Natural killer cell (primary cell): ENCODE data around the gene GJA8. TPM values are rescaled to one million over a fixed set of nuclear protein-coding genes. Genes with fewer than 3 reads are reported as not detected.

ENCODE experiments used
- ATAC-seq, 3 donors: fragments of 150-1000 bp in 2 of 3; fragments of 200-7000 bp in 1 of 3; cut with Tn5 transposase; 1 replicate in 1 of 3; 2 replicates in 2 of 3; pipeline ENCODE4 v1.10.0; 2021; ENCODE audit warnings: mild to moderate bottlenecking in 2 of 3, moderate library complexity in 2 of 3
- DNase-seq, 2 donors: peaks; one replicate each; pipeline versions ENCODE4 v3.0.0 to v3.0.0-alpha.2; 2013 to 2021; ENCODE audit warnings: mixed read lengths in 1 of 2
- H3K27ac ChIP-seq: one replicate; pipeline ENCODE4 v1.5.1; 2013; ENCODE audit warnings: mild to moderate bottlenecking, low read length
- H3K27me3 ChIP-seq: one replicate; pipeline ENCODE4 v1.6.1; 2013; ENCODE audit warnings: low read length; ENCODE audit not compliant: control insufficient read depth, insufficient read depth
- H3K36me3 ChIP-seq: one replicate; pipeline ENCODE4 v1.6.1; 2013; ENCODE audit warnings: low read length; ENCODE audit not compliant: control insufficient read depth, insufficient read depth
- H3K4me1 ChIP-seq: one replicate; pipeline ENCODE4 v1.6.1; 2013; ENCODE audit warnings: low read length; ENCODE audit not compliant: control insufficient read depth, insufficient read depth
- H3K4me3 ChIP-seq: one replicate; pipeline ENCODE4 v1.5.1; 2013; ENCODE audit warnings: low read length
- H3K9me3 ChIP-seq: one replicate; pipeline ENCODE4 v1.6.1; 2013; ENCODE audit warnings: low read length; ENCODE audit not compliant: control insufficient read depth, insufficient read depth
- H3K27ac Mint-ChIP-seq, 2 donors: one replicate each; pipeline ENCODE4 v1.8.0; 2022; ENCODE audit warnings: mild to moderate bottlenecking in 2 of 2, mixed read lengths in 2 of 2, moderate library complexity in 1 of 2
- H3K27me3 Mint-ChIP-seq, 2 donors: one replicate each; pipeline ENCODE4 v1.8.0; 2022; ENCODE audit warnings: low read depth in 2 of 2, mixed read lengths in 2 of 2
- H3K36me3 Mint-ChIP-seq: one replicate; pipeline ENCODE4 v1.8.0; 2022; ENCODE audit warnings: mixed read lengths
- H3K4me1 Mint-ChIP-seq, 2 donors: one replicate each; pipeline ENCODE4 v1.8.0; 2022; ENCODE audit warnings: mixed read lengths in 2 of 2
- H3K4me3 Mint-ChIP-seq: one replicate; pipeline ENCODE4 v1.8.0; 2022; ENCODE audit warnings: mild to moderate bottlenecking, moderate library complexity, mixed read lengths
- H3K9me3 Mint-ChIP-seq, 2 donors: one replicate each; pipeline ENCODE4 v1.8.0; 2022; ENCODE audit warnings: mixed read lengths in 2 of 2
- WGBS: methylation state at CpG from one replicate; pipeline ENCODE4 v1.1.7; 2013; ENCODE audit warnings: missing lambda C conversion rate; ENCODE audit not compliant: insufficient coverage; 5-methylcytosine and 5-hydroxymethylcytosine counted together
- intact Hi-C: fragments of 100-400 bp; cut with micrococcal nuclease; formaldehyde crosslinking; loops from one replicate; pipeline ENCODE4 v1.14.2; 2022
- total RNA-seq, 4 donors: library from RNA; stranded (reverse); fragments of 120-200 nt in 1 of 4; gene quantifications; one replicate each; pipeline versions ENCODE4 v1.2.3 to v1.2.4, GENCODE V29; 2013 to 2022
- TF ChIP-seq, protein P1 (sequence below): fragments of 200-600 bp; IDR thresholded peaks from one replicate; pipeline ENCODE4 v1.8.0; 2022; ENCODE audit warnings: antibody characterized with exemption

GJA8 gene
- total RNA-seq, 3 donors from 2014 or later (not counting 1 experiment from before 2014, with no cell fraction given), result not detected

- Mint-ChIP-seq H3K9me3 (no peaks in the 10 kb centered on the region), H3K27me3 (peaks cover 7 to 12% of the 10 kb centered on the region in 2 donors)
- WGBS, result 87% methylated on average over 5 of the region's 5 CpGs
These were observed 11.5 kb upstream of the GJA8 start for GRCh38 chr1:147891088-147891487.

GRCh38 chr1:147892216-147892615 lies 10.4 kb upstream of the GJA8 start:
- Mint-ChIP-seq H3K4me1 (no peaks in the 10 kb centered on the region), H3K9me3 (no peaks in the 10 kb centered on the region), H3K4me3 (no peak overlapping the region), H3K27me3 (peaks cover 7 to 12% of the 10 kb centered on the region in 2 donors), H3K36me3 (no peaks in the 10 kb centered on the region), H3K27ac (no peak overlapping the region)
- TF ChIP-seq, protein P1, sequence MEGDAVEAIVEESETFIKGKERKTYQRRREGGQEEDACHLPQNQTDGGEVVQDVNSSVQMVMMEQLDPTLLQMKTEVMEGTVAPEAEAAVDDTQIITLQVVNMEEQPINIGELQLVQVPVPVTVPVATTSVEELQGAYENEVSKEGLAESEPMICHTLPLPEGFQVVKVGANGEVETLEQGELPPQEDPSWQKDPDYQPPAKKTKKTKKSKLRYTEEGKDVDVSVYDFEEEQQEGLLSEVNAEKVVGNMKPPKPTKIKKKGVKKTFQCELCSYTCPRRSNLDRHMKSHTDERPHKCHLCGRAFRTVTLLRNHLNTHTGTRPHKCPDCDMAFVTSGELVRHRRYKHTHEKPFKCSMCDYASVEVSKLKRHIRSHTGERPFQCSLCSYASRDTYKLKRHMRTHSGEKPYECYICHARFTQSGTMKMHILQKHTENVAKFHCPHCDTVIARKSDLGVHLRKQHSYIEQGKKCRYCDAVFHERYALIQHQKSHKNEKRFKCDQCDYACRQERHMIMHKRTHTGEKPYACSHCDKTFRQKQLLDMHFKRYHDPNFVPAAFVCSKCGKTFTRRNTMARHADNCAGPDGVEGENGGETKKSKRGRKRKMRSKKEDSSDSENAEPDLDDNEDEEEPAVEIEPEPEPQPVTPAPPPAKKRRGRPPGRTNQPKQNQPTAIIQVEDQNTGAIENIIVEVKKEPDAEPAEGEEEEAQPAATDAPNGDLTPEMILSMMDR, result no peak
- peak in 1 of 3 donors; percentile 32 for ATAC-seq
- Histone ChIP-seq H3K27me3 (no peaks in the 10 kb centered on the region), H3K9me3 (no peaks in the 10 kb centered on the region), H3K27ac (no peak overlapping the region), H3K4me3 (no peak overlapping the region), H3K4me1 (no peaks in the 10 kb centered on the region), H3K36me3 (no peaks in the 10 kb centered on the region)
- 81% methylated on average over 5 of the region's 5 CpGs for WGBS
- intact Hi-C loops, result loop anchor here (1.0 to 10.0 kb wide), 4 partner anchors 167 to 397 kb away; no protein-coding TSS in a partner anchor
- DNase-seq, result peak in 1 of 2 donors; percentile 23

More at GRCh38 chr1:147891088-147891487, 11.5 kb upstream of the GJA8 start:
- TF ChIP-seq, protein P1, result no peak
- Mint-ChIP-seq H3K36me3 (no peaks in the 10 kb centered on the region), H3K27ac (no peak overlapping the region), H3K4me3 (no peak overlapping the region), H3K4me1 (no peaks in the 10 kb centered on the region)
- ATAC-seq (no peak), DNase-seq (no peak)
- Histone ChIP-seq H3K27ac (no peak overlapping the region), H3K9me3 (no peaks in the 10 kb centered on the region), H3K4me1 (no peaks in the 10 kb centered on the region), H3K4me3 (no peak overlapping the region), H3K36me3 (no peaks in the 10 kb centered on the region), H3K27me3 (no peaks in the 10 kb centered on the region)
- intact Hi-C loops, result loop anchor here (2.0 to 10.0 kb wide), 3 partner anchors 166 to 618 kb away; no protein-coding TSS in a partner anchor

DNA sequence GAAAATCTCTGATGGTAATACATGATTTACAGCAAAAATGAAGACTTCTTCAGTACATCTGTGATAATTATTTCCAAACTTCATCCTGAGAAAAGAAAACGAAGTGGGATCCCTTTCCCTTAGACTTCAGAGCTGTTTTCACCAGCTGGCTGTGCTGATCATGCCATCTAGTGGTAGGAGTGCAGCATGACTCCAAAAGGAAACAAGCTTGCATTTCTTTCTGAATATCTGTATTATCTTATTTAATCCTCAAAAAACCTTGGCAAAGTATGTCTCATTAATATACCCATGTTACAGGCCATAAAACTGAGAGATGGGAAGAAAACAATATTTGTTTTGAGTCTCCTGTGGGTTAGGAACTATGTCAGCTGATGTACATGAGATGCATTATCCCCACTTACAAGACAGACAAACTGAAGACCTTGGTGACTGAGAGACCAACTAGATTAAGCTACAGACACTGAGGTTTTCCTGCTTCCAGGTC lies 9.8 kb upstream of the GJA8 start:
- DNase-seq (peak in 1 of 2 donors; percentile 69), ATAC-seq (peak; percentile 59 to 61 (median 59))
- Mint-ChIP-seq H3K4me3 (no peak overlapping the region), H3K27me3 (peaks cover 7 to 11% of the 10 kb centered on the region in 2 donors), H3K9me3 (no peaks in the 10 kb centered on the region), H3K36me3 (no peaks in the 10 kb centered on the region), H3K27ac (no peak overlapping the region), H3K4me1 (no peaks in the 10 kb centered on the region)
- WGBS, result 7% methylated on average over 1 of the region's 1 CpG
- Histone ChIP-seq H3K9me3 (no peaks in the 10 kb centered on the region), H3K4me3 (no peak overlapping the region), H3K4me1 (no peaks in the 10 kb centered on the region), H3K27me3 (no peaks in the 10 kb centered on the region), H3K36me3 (no peaks in the 10 kb centered on the region), H3K27ac (no peak overlapping the region)
- intact Hi-C loops, result loop anchor here (1.0 to 10.0 kb wide), 4 partner anchors 168 to 397 kb away; no protein-coding TSS in a partner anchor
- TF ChIP-seq, protein P1, result peak; percentile 96

DNA sequence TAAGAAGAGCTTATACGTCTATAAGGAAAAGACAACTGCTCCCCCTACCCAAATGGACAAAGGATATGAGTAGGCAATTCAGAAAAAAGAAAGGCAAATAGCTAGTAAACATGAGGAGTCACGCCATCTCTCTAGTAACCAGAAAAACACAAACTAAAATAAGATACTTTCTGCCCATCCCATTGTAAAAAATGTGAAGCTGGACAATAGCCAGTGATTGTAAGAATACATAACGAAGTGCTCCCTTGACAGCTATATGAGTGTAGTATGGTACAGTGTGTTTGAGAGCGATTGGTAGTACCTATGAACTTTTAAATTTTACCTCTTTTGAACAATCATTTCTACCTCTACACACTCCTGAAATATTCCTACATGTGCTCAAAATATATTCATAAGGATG lies 7.5 kb upstream of the GJA8 start:
- Histone ChIP-seq H3K36me3 (no peaks in the 10 kb centered on the region), H3K27me3 (no peaks in the 10 kb centered on the region), H3K4me3 (no peak overlapping the region), H3K27ac (no peak overlapping the region), H3K9me3 (no peaks in the 10 kb centered on the region), H3K4me1 (no peaks in the 10 kb centered on the region)
- H3K36me3 Mint-ChIP-seq, result no peaks in the 10 kb centered on the region
- peaks cover 7 to 10% of the 10 kb centered on the region in 2 donors for H3K27me3 Mint-ChIP-seq
- WGBS, result no CpG with 5 or more reads among the region's 4 CpGs
- intact Hi-C loops, result loop anchor here (10.0 kb wide), 1 partner anchor 170 kb away; no protein-coding TSS in a partner anchor
- no peaks in the 10 kb centered on the region for H3K9me3 Mint-ChIP-seq
- TF ChIP-seq, protein P1, result no peak
- H3K4me1 Mint-ChIP-seq, result no peaks in the 10 kb centered on the region
- no peak overlapping the region for H3K4me3 Mint-ChIP-seq
- DNase-seq, result no peak
- no peak for ATAC-seq
- no peak overlapping the region for H3K27ac Mint-ChIP-seq
